ENCODE data around the gene PTPRT.

PTPRT gene

DNA sequence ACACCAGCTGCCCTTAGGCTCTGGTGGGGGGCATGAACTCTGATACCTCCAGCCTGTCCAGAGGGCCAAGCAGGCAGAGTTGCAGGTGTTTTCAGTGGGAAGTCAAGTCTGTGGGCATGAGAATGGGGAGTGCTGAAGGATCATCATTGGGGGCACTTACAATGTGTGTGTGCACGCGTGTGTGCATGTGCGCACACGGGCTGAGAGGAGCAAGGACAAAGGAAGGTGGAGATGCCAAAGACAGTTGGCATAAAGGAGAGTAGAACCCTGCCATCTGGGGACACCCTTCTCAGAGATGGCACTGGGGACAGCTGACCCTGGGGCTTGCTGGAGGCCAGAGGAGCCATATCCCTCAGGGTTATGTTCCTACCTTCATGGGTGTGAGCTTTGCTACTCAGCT lies 1163.1 kb downstream of the PTPRT start:
- TF ChIP-seq, protein P1, sequence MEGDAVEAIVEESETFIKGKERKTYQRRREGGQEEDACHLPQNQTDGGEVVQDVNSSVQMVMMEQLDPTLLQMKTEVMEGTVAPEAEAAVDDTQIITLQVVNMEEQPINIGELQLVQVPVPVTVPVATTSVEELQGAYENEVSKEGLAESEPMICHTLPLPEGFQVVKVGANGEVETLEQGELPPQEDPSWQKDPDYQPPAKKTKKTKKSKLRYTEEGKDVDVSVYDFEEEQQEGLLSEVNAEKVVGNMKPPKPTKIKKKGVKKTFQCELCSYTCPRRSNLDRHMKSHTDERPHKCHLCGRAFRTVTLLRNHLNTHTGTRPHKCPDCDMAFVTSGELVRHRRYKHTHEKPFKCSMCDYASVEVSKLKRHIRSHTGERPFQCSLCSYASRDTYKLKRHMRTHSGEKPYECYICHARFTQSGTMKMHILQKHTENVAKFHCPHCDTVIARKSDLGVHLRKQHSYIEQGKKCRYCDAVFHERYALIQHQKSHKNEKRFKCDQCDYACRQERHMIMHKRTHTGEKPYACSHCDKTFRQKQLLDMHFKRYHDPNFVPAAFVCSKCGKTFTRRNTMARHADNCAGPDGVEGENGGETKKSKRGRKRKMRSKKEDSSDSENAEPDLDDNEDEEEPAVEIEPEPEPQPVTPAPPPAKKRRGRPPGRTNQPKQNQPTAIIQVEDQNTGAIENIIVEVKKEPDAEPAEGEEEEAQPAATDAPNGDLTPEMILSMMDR (IDR thresholded peaks at IDR 0.05; ENCODE audit: borderline replicate concordance, control extremely low read depth, extremely low read depth, insufficient read depth, missing control alignments), result no peak
- no peak for DNase-seq (ENCODE audit: low spot score)
- in situ Hi-C loops (cut with MboI; ENCODE audit: low sequenced_read_pairs, unreplicated experiment), result no loop called here

DNA sequence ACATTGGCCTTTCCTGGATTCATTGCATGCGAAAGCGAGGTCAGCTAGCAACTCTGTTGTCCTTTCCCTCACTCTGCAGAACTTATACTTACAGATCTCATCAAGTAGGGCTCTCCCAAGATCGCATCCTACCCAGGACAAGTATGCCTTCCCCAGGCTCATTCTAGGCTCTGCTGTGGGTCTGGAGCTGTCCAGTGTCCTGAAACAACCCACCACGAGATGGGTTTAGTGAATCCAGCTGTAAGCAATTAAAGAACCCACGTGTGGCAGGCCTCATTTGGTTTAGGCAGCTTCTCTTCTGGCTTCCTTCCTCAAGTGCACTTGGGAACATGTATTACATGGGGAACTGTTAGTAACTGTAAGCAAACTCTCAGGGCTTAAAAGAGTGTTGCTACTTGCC lies 1165.1 kb downstream of the PTPRT start:
- DNase-seq (ENCODE audit: low spot score), result no peak
- in situ Hi-C loops (cut with MboI; ENCODE audit: low sequenced_read_pairs, unreplicated experiment), result no loop called here
- TF ChIP-seq, protein P1 (IDR thresholded peaks at IDR 0.05; ENCODE audit: borderline replicate concordance, control extremely low read depth, extremely low read depth, insufficient read depth, missing control alignments), result no peak

Measured in GM13976 (cell line).